Kidney capillary endothelial cell (primary cell): ENCODE data around the gene WNK1.
"Not testable (repeated sequence)": the region's sequence is repeated elsewhere in the genome, so short reads cannot be mapped to it uniquely, and the experiment has no call there.

Experiments used
- DNase-seq: peaks from one replicate; pipeline ENCODE4 v3.0.0-alpha.2; 2018; ENCODE audit warnings: low spot score

Gene WNK1

DNA sequence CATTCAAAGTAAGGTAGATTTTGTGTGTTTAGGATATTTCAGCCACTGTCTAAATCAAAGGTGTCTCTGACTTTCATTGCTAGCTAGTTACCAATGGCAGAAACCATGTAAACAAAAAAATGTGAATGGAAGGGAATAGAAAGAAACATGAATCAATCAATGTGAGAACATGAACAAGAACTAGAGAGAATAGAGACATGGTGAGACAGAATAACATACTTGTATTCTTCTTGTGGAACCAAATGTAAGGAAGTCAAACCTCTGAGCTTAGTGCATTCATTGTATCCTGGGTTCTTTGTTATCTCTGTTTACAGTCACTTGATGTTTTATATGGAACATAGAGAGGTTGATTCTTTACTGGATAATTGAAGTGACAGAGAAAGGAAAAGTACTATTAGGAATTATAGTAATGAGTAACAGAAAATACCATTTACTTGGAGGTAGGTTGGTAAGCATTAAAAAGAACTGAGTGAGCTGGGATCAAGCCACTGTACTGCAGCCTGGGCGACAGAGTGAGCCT is 2.6 kb upstream of the WNK1 start:
- no peak for DNase-seq

DNA sequence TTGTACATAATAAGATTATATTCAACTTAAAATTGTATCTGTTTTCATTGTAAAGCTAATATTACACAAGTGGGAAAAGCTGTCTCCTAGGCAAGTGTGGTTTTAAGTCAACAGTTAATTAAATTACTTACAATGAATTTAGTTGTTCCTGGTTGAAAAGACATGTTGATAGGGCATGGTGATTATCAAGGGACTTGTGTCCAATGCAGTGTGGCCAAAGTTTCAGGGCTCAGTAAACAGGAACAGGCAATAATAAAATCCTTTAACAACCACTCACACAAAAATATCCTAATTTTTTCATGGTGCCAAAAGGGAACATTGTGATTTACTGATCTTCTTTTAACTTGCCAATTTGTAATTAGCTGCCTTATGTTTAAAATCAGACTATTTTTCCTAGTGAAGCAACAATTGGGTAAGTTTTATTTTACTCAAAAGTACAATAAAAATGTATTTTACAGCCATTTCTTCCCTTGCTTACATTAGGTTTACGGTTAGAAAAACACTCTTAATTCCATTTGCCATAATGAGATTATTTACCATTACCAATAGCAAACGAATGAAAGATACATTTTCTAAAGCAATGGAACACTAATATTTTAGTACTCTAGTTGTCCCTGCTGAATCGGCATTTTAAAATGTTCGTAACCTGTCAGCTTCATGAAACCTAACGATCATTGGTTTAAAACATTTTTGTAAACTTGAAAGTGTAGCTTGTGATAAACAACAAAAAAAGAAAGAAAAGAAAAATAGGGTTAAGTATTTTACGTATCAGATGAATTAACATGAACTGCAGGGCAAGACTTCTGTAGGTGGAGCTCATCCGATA is 1.8 kb upstream of the WNK1 start:
- DNase-seq, result no peak

DNA sequence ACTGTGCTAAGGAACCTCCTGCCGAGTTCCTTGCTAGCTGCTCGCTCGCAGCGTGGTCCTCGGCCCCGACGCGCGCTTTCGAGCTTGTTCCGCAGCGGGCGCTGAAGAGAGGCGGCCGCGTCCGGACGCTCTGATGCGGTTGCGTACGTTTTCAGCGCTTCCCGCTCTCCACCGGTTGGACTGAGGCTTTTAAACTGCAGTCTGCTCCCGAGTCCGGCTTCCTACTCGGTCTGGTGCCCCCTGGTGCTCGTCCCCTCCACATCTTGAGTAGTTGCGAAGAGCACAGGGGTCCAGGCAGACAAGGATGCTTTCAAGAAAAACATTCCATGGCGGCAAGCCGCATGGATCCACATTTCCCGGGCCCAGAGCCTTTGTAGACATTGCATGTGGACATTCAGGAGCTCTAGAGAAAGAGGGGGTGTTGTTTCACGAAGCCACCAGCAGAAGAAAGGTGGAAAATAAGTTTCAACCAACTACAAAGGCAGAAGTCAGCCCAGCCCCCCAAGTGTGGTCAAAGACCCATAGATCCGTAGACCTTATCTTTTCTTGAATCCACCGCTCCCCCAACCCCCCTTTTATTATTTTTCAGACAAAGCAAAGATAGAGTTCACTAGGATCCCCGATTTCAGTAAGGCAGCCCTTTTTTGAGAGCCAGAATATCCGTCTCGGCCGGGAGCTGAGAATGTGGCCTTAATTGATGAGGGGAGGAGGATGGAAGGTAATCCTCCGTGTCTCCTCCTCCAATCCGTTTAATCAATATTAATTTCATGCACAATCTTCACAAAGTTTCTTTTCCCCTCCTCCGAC is 984 bp upstream of the WNK1 start:
- peak; percentile 95 for DNase-seq

DNA sequence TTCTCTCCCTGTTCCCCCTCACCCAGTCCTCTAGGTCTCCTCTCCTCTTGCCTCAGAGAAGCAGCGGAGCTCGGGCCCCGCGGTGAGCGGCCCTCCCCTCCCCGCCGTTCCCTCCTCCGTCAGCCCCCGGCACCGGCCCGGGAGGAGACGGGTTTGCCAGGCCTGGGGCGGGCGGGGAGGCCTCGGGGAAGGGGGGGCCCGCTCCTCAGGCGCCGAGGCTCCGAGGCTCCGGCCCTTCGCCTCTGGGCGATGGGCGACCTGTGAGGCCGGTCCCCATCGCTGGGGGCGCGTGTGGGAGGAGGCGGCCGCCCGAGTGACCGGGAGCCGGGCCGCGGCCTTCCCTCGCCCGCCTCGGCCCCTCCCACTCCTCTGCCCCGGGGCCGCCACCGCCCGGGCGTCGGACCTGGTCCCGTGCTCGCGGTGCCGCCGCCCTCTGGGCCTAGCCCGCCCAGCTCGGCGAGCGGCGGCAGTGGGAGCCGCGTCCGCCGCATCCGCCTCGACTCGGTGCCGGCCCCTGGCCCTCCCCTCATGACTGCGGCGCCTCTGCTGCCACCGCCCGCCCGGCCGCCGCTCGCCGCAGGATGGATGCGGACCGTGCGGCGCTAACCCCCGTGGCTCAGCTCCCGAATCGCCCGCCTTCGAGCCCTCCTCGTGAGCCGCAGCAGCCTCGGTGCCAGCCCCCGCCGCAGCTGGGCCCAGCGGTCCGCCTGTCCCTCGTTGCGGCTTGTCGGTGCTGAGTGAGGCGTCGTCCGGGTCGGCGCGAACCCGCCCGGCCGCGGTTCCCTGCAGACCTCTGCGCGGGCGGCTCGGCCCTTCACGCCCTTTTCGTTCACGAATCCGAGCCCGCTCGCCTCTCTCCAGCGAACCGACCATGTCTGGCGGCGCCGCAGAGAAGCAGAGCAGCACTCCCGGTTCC is 574 bp downstream of the WNK1 start:
- peak; percentile 34 for DNase-seq

DNA sequence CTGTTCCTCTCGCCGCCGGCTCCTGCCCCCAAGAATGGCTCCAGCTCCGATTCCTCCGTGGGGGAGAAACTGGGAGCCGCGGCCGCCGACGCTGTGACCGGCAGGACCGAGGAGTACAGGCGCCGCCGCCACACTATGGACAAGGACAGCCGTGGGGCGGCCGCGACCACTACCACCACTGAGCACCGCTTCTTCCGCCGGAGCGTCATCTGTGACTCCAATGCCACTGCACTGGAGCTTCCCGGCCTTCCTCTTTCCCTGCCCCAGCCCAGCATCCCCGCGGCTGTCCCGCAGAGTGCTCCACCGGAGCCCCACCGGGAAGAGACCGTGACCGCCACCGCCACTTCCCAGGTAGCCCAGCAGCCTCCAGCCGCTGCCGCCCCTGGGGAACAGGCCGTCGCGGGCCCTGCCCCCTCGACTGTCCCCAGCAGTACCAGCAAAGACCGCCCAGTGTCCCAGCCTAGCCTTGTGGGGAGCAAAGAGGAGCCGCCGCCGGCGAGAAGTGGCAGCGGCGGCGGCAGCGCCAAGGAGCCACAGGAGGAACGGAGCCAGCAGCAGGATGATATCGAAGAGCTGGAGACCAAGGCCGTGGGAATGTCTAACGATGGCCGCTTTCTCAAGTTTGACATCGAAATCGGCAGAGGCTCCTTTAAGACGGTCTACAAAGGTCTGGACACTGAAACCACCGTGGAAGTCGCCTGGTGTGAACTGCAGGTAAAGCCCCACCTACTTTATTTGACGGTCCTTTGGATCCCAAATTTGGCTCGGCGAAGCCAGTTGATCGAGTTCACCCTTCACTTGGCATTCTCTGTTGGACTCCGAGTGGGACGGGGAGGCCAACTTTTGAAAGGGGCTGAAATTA is 1.5 kb downstream of the WNK1 start:
- DNase-seq, result peak; percentile 41

DNA sequence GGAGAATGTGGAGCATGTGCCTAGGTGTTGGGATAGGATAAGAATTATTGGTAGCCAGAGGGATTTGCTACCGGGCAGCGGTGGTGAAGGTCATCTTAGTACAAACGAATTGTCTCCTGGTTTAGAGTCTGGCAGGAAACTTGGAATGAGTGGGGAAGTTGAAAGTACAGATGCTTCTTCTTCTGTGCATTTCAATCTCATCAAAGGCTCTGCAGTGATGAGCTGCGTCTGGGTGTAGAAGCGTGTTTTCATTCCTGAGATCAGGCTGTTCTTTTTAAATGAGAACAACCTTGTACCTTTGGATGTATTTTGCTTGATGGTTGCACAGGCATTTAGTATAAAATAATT is 2.1 kb downstream of the WNK1 start:
- DNase-seq, result no peak

DNA sequence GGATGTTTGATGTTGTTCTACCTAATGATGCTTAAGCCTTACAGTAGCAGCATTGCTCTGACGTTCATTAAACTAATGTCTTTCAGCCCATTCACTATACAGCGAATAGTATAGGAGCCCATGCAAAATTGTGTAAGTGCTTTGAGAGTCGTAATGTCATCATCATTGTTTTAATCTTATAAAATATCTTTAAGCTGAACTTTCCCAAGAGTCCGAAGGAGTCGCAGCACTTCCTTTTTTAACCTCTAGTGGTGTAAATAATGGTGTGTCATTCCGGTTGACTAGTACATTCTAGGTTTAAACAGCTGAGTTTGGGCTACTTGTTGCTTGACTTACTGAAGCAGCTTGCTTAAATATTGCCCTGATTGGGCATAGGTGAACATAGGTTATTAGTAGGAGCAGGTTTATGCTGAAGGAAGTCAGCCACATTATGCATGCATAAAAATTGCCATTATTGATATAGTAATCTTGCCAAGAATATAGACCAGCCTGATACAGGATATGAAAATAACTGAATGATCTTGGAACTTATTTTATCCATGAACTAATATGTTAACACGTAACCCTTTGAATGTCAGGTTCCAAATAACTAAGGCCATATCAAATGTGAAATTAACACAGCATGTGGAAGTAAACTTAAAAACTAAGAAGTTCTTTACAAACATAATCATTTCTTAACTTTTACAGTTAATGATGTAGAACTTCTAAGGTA is 2.6 kb downstream of the WNK1 start:
- DNase-seq, result peak; percentile 77

DNA sequence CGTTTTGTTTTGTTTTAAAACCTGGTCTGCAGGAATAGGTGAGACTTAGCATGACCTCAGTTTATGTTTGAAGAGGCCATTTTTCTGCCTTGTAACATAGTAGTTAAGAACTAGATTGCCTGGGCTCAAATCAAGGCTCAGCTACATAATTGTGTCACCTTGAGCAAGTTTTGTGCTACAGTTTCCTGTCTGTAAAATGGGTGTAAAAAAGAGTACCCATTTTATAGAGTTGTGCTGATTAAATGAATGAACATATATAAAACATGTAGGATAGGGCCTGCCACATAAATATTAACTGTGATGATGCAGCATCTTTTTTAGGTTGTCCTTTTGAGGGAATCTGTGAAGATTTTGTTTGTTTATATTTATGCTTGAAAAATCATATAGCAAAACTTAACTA is 7.2 kb downstream of the WNK1 start:
- no peak for DNase-seq

DNA sequence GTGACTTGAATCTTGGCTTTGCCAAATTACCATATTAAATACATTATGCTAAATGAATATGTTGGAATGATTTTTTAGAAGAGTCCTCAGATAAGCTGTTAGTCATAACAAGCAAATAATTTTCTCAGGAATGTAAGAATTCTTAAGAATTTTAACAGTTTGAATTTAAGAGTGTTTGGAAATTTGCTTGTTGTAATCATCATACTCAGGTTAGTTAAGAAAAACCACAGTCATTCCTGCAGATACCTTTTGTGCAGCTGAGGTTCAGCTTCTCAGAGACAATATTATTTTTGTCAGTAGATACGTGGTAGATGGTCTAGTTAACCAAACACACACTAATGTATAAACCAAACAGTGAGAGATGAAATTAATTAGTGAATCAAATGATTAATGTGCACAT is 8.9 kb downstream of the WNK1 start:
- no peak for DNase-seq

DNA sequence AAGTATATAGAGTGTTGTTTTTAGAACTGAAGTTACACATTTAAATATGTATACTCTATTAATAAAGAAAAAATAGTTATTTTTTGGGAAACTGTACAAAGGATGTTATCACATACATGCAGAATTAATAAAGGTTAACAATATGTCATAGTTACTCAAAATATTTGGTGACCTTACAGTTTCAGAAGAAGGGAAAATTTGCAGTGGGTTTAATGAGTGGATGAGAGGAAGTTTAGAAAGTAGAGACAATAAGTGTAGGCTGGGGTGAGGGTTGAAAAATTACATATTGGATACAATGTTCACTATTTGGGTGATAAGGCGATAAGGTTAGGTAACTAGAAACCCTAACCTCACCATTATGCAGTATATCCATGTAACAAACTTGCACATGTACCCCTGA is 13.5 kb downstream of the WNK1 start:
- no peak for DNase-seq

DNA sequence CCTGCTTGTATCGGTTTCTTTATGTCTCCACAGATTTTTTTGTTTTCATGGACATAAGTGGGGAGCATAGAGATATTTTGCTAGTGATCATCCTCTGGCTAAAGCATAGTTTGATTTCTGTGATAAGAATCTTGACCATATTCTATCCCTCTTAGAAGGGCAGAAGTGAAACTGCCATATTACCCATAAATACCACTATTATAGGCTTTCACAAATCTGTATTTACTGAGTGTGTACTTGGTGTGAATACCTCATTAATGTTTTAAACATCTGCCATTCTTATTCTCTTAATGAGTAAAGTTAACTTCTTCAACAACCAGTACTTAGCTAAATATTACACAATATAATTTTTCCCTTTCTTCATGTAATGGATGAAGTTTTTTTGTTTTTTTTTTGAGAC is 16.1 kb downstream of the WNK1 start:
- DNase-seq, result no peak

DNA sequence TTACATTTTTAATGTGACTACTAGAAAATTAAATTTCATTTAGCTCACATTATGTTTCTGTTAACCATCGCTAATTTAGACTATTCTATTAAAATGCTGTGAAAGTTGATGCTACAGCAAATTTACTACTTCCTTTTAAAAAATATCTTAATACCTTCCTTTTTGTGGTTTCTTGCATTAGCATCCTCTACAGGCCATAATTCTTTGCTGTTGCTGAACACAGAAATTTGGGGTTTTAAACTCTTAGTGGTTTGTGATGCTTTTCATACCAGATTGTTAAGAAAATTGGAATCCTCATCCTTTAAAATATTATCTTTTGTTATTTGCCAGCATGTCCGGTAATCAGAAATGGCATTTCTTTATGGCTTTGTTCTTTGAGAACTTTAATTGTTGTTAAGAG is 18.1 kb downstream of the WNK1 start:
- DNase-seq, result no peak

DNA sequence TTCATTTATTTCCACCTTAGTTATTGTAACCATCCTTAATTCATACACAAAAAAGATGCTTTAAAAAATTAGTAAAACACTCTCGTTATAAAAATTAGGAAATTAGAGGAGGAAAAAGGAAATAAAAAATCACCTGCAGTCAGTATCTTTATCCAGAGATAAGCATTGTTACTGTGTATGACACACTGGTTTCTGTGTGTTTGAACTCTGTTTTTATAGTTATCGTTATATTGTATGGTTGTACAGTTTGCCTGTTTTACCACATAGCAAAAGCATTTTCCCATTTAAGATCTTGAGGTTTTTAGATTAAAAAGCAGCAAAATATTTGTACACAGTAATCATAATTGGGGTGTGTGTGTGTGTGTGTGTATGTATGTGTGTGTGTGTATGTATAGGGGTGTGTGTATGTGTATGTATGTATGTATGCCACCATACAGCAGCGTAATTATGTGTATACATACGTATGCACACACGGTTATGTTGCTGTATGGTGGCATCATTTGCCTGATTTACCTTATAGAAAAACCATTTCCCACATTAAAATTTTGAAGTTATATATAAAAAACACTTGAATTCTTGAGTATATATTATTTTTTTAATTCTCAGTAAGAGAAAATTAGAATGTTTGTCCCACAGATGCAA is 19.8 kb downstream of the WNK1 start:
- DNase-seq, result no peak

DNA sequence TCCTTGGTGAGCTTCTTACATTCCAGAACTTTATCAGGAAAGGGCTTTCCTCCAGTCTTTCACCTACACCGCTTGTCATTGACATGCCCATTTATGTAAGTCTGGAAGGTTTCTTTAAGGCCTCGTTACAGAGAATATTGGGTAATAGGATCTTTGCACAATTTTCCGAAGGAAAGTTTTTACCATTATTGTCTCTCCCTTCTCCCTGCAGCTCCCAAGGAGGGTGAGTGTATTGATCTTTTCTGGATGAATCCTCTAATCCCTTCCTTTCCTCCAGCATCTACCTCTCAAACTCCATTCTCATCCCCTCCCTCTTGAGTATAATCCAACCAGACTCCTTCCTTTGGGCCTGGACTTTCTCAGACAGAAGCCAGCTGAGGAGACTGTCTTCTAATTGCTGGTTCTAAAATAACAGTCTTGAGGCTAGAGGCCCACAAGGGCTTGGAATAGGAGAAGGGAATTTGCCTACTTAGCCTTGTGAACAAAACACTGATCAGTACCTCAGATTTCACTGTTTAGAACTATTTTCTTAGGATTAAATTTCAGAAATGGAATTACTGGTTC is 21.8 kb downstream of the WNK1 start:
- no peak for DNase-seq

DNA sequence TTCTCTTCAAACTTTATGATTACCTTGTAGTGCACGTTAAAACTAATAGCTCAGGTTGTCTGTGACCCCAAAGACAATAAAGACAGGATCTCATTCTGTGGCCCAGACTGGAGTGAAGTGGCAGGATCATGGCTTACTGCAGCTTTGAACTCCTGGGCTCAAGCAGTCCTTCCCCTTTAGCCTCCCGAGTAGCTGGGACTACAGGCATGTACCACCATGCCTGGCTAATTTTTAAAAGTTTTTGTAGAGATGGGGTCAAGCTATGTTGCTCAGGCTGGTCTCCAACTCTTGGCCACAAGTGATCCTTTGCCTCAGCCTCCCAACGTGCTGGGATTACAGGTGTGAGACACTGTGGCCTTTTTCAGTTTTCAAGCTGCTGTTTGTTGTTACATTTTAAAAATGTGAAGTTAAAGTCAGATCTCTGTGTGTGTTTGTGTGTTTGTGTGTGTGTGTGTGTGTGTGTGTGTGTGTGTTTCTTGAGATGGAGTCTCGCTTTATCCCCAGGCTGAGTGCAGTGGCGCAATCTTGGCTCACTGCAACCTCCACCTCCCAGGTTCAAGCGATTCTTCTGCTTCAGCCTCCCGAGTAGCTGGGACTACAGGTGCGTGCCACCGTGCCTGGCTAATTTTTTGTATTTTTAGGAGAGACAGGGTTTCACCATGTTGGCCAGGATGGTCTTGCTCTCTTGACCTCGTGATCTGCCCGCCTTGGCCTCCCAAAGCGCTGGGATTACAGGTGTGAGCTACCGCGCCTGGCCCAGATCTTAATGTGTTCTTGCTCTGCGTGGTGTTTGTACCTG is 23.8 kb downstream of the WNK1 start:
- DNase-seq, result not testable (repeated sequence)

DNA sequence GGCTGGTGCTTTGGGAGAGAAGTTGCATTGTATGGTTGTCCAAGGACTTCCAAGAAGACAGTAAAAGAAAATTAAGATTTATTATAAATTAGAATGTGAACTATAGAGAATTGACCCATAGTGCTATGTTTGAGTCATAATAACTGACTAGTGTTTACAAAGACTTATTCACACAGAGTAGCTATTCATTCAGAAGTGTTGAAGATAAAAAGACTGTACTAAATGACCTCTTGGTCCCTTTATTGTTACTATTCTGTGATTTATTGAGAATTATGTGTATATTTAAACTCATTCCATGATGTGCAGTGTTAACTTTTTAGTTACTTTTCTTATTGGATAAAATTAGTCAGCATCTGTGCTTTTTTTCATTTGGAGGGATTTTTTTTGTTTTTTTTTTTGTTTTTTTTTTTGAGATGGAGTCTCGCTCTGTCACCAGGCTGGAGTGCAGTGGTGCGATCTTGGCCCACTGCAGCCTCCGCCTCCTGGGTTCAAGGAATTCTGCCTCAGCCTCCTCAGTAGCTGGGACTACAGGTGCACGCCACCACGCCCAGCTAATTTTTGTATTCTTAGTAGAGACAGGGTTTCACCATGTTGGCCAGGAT is 24.5 kb downstream of the WNK1 start:
- not testable (repeated sequence) for DNase-seq

DNA sequence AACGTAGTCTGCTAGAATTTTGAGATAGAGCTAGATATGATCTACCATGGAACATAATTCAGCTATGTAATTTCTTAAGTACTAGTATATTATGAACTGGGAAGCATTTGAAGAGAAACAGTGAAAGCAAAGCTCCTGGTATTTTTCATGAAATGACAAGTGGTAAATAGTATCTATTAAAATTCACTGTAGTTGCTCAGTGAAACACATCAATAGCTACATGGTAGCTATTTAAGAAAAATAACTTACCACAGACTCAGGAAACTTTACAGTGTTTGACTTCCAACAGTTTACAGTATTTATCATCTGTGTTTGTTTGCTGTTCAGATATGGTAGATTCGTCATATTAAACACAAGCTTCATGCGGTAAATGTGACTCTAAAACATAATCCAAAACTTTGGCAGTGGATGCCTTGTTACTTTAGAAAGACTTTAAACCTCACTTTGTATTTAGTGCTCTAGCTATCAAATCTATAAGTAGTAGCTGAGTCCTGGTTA is 25.2 kb downstream of the WNK1 start:
- DNase-seq, result no peak

DNA sequence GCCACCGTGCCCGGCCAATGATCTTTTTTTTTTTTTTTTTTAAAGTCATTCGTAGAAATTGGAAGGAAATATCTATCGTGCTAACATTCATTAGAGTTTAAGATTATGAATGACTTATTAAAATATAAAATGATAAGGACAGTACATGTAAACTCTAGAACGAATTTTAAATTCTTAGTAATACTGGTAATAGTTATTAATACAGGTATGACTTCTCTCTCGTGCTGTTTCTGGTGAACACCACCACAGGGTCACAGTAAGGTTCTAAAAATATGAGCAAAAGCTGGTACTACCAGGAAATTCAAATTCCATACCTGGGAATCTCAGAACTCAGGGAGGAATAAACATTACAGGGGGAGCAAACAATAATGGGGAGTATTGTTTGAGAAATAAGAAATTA is 26.2 kb downstream of the WNK1 start:
- DNase-seq, result no peak
